Karpas-422 (cell line): ENCODE measurements around the gene LARGE1. TPM values are rescaled to one million over a fixed set of nuclear protein-coding genes. Genes with fewer than 3 reads are reported as not detected.

ENCODE experiments used
- DNase-seq: peaks from one replicate; pipeline ENCODE4 v3.0.0-alpha.2; 2015
- H2AFZ ChIP-seq: fragments of 200-600 bp; sonication (generic); 2 replicates; pipeline ENCODE4 v1.6.1; 2014; ENCODE audit warnings: antibody characterized with exemption, low read length, mixed read lengths
- H3K27ac ChIP-seq: fragments of 200-600 bp; sonication (generic); 2 replicates; pipeline ENCODE4 v1.5.1; 2014; ENCODE audit warnings: mild to moderate bottlenecking, low read length, moderate library complexity
- H3K27me3 ChIP-seq: fragments of 200-600 bp; sonication (generic); 2 replicates; pipeline ENCODE4 v1.6.1; 2014; ENCODE audit warnings: low read length, mixed read lengths
- H3K36me3 ChIP-seq: fragments of 200-600 bp; sonication (generic); 2 replicates; pipeline ENCODE4 v1.6.1; 2014; ENCODE audit warnings: low read length, mixed read lengths; ENCODE audit not compliant: insufficient read depth
- H3K4me1 ChIP-seq: fragments of 200-600 bp; sonication (generic); 2 replicates; pipeline ENCODE4 v1.6.1; 2014; ENCODE audit warnings: mild to moderate bottlenecking, low read length, mixed read lengths
- H3K4me2 ChIP-seq: fragments of 200-600 bp; sonication (generic); 2 replicates; pipeline ENCODE4 v1.6.1; 2014; ENCODE audit warnings: low read length, low read depth, mild to moderate bottlenecking; ENCODE audit not compliant: poor library complexity, severe bottlenecking
- H3K4me3 ChIP-seq: fragments of 200-600 bp; sonication (generic); 2 replicates; pipeline ENCODE4 v1.5.1; 2014; ENCODE audit warnings: mild to moderate bottlenecking, antibody characterized with exemption, low read length, mixed read lengths
- H3K79me2 ChIP-seq: fragments of 200-600 bp; sonication (generic); 2 replicates; pipeline ENCODE4 v1.6.1; 2014; ENCODE audit warnings: mild to moderate bottlenecking, low read length, mixed read lengths
- H3K9ac ChIP-seq: fragments of 200-600 bp; sonication (generic); 2 replicates; pipeline ENCODE4 v1.6.0; 2014; ENCODE audit warnings: low read length
- H3K9me2 ChIP-seq: fragments of 200-600 bp; sonication (generic), shearing (Covaris generic); replicated peaks from 2 replicates; pipeline ENCODE4 v1.6.0; 2014; ENCODE audit warnings: mild to moderate bottlenecking, low read length, moderate library complexity; ENCODE audit not compliant: insufficient read depth
- H3K9me3 ChIP-seq: fragments of 300-700, 200-600 bp; sonication (generic); 2 replicates; pipeline ENCODE4 v1.6.1; 2014; ENCODE audit warnings: low read length, mixed read lengths
- H4K20me1 ChIP-seq: fragments of 200-600 bp; sonication (generic); 2 replicates; pipeline ENCODE4 v1.6.1; 2014; ENCODE audit warnings: mild to moderate bottlenecking, antibody characterized with exemption, low read length, low read depth; ENCODE audit not compliant: insufficient read depth
- total RNA-seq: library from RNA; depleted of rRNA; stranded (reverse); fragments of >200 nt; shearing (Covaris generic); gene quantifications from 2 replicates; pipeline ENCODE4 v1.2.3, GENCODE V29; 2014; ENCODE audit warnings: low replicate concordance

LARGE1 gene
- total RNA-seq, 1 experiment from 2014 or later = 0.15 TPM

DNA sequence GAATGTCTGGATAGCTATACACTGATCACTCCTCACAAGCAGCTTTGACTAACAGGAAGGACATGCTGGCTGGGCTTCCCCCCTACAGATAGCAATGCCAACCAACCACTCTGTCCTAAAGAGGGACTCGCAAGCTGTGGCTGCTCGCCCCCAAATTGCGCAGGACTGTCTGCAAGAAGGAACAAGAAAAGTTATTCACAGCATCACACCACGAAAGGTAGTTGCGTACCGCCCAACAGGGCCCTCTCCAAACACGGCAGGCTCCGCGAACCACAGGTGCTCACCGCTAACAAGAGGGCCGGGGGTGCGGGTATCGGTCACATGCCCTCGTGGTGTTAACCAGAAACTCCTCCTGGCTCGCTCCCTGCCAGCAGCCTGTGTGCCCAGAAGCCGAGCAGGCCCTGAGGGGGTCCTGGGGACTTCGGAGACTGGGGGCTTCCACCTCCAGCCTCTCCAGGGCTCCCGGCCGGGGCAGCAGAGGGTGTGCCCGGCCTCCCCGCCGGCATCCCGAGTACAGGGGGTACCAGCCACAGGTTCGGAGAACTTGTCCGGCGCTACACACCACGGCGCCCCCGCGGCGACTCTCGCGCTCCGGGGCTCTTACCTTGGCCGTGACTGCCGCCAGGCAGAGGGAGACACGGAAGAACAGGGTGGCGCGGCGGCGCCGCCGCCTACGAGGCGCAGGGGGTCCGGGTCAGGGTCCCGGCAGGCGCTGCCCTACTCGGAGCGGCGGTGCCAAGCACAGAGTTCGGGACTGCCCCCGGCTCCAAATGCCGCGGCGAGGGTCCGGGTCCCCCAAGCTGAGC is 682 bp downstream of the LARGE1 start:
- no peaks in the 10 kb centered on the region for H3K79me2 ChIP-seq
- H3K4me1 ChIP-seq = peaks cover 3% of the 10 kb centered on the region; the same call in 1 of the 2 replicates
- H4K20me1 ChIP-seq = no peaks in the 10 kb centered on the region
- no peaks in the 10 kb centered on the region for H3K36me3 ChIP-seq
- no peak overlapping the region for H3K4me2 ChIP-seq
- no peaks in the 10 kb centered on the region for H3K27me3 ChIP-seq
- H3K27ac ChIP-seq = no peak overlapping the region
- no peak for DNase-seq
- H2AFZ ChIP-seq = no peak overlapping the region
- H3K9me3 ChIP-seq = no peaks in the 10 kb centered on the region
- H3K9me2 ChIP-seq = no peaks in the 10 kb centered on the region
- H3K4me3 ChIP-seq = no peak overlapping the region
- H3K9ac ChIP-seq = no peak overlapping the region

DNA sequence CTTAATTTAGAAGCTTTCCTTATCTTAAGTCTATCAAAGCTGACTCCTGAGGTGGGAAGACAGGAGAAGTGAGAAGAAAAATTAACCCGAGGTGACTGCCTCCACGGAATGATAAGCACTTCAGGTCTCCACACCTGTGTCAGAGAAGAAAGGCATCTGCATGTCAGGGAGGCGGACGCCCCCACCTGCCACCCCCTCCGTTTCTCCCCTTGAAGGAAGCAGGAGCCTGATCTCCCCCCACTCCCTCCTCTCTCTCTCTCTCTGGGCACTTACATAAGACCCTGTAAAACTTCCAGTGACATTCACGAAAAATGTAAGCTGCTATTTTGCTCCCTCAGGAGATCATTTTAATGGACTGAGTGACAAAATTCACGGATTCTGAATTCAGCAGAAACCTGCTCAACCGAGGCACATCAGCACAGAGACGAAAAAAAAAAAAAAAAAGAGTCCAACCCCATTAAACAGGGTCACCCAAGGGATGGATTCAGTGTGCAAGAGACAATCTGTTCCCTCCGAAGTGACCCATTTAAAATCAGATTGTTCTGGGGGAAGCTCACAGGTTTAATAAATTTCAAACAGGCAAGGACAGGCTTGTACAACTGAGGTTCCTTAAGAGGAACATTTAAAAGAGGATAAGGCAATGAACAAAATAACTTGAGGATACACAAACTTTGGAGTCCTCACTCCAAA is 1.5 kb downstream of the LARGE1 start:
- Histone ChIP-seq H2AFZ (no peak overlapping the region), H3K9me2 (no peaks in the 10 kb centered on the region), H3K9me3 (no peaks in the 10 kb centered on the region), H3K4me1 (peaks cover 3% of the 10 kb centered on the region; the same call in 1 of the 2 replicates), H3K9ac (no peak overlapping the region), H3K4me2 (no peak overlapping the region), H3K27me3 (no peaks in the 10 kb centered on the region), H3K79me2 (no peaks in the 10 kb centered on the region), H4K20me1 (no peaks in the 10 kb centered on the region), H3K4me3 (no peak overlapping the region), H3K36me3 (no peaks in the 10 kb centered on the region), H3K27ac (no peak overlapping the region)
- no peak for DNase-seq

DNA sequence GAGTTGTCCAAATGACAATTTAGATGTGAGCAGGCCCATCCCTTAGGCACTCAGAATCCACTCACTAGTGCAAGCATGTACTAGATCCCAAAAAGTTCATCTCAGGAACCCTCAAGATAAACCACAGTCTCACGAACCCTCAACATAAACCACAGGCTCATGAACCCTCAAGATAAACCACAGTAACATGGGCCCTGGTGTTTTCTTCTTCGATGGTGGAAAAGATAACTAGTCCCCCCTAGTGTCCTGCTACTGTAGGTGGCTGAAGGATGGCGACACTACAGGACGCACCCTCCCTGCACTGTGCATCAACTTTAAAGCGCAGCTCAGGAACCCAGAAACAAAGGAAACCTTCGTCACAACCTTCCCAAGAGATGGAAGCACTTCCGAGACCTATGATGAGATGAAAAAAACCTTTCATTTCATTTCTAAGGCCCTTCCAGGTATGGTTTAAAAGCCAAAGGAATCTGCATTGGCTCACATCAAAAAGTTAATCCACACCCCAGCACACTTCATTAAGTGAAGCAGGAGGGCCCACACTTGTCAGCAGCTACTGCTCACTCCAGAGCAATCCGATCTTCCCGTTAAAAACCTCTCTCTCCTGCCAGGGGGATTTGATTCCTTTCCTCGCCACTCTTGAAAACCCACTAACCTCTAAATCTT is 2.4 kb downstream of the LARGE1 start:
- DNase-seq = no peak
- no peaks in the 10 kb centered on the region for H3K79me2 ChIP-seq
- no peak overlapping the region for H3K4me3 ChIP-seq
- H3K9me3 ChIP-seq = no peaks in the 10 kb centered on the region
- peaks cover 3% of the 10 kb centered on the region; the same call in 1 of the 2 replicates for H3K4me1 ChIP-seq
- H3K27me3 ChIP-seq = no peaks in the 10 kb centered on the region
- no peak overlapping the region for H3K4me2 ChIP-seq
- H3K9me2 ChIP-seq = no peaks in the 10 kb centered on the region
- no peak overlapping the region for H3K9ac ChIP-seq
- H2AFZ ChIP-seq = no peak overlapping the region
- no peaks in the 10 kb centered on the region for H3K36me3 ChIP-seq
- no peaks in the 10 kb centered on the region for H4K20me1 ChIP-seq
- H3K27ac ChIP-seq = no peak overlapping the region

DNA sequence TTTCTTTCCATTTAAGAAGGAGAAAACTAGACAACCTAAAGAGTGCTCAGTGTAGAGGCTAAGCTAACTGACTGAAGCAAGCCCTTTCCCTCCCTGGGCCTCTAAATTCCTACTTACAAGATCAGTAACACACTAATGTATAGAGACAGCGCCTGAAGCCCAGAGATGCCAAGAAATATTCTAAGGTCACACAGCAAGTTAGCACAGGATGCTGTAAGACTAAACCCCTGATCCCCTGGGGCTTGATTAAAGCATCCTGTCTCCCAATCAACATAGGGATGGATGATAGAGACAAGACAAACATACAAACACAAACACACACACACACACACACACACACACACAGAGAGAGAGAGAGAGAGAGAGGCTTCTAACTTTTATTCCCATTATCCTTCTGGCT is 5.6 kb downstream of the LARGE1 start:
- Histone ChIP-seq H3K4me2 (no peak overlapping the region), H3K79me2 (no peaks in the 10 kb centered on the region), H3K9ac (no peak overlapping the region), H3K9me3 (no peaks in the 10 kb centered on the region), H3K27ac (no peak overlapping the region), H3K4me1 (no peaks in the 10 kb centered on the region), H3K36me3 (no peaks in the 10 kb centered on the region), H3K27me3 (no peaks in the 10 kb centered on the region), H3K9me2 (no peaks in the 10 kb centered on the region), H2AFZ (no peak overlapping the region), H3K4me3 (no peak overlapping the region), H4K20me1 (no peaks in the 10 kb centered on the region)
- no peak for DNase-seq

DNA sequence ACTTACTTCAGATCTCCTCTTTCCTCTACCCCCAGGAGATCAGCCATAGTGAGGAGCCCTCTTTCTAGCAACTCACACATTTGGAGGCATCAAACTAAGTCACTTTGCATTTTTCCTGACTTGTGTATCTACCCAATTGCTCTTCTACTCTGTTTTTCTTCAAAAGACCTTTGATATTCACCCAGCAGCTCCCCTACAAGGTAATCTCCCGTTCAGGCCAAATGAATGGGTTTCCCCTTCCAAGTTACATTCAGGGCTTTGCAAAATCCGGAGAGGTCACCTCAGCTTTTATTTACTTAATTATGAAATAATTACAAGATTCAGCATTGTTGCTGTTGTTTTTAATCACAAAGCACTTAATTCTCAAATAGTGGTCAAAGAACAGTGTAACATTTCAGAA is 6.1 kb downstream of the LARGE1 start:
- no peaks in the 10 kb centered on the region for H3K4me1 ChIP-seq
- H3K27me3 ChIP-seq = no peaks in the 10 kb centered on the region
- H3K9ac ChIP-seq = no peak overlapping the region
- H3K27ac ChIP-seq = no peak overlapping the region
- no peak overlapping the region for H3K4me3 ChIP-seq
- no peaks in the 10 kb centered on the region for H3K9me3 ChIP-seq
- H3K9me2 ChIP-seq = no peaks in the 10 kb centered on the region
- H3K36me3 ChIP-seq = no peaks in the 10 kb centered on the region
- DNase-seq = no peak
- H2AFZ ChIP-seq = no peak overlapping the region
- H4K20me1 ChIP-seq = no peaks in the 10 kb centered on the region
- H3K79me2 ChIP-seq = no peaks in the 10 kb centered on the region
- H3K4me2 ChIP-seq = no peak overlapping the region

DNA sequence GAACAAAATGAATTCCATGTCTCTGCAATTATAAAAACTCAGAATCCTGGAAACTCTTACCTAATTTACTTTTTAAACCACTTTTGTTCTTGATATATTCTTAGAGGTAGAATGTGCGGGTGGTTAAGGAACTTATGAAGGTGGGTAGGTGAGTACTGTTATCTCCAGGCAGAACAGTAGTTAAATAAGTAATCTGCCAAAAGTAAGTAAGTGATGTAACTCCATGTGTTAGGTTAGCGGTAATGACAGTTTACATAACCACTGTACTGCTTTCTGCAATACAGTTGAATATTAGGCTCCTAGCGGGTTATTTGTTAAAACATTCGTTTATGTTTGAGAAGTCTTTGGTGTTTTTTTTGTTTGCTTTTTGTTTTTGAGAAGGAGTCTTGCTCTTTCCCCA is 7.1 kb downstream of the LARGE1 start:
- Histone ChIP-seq H2AFZ (no peak overlapping the region), H3K27ac (no peak overlapping the region), H3K79me2 (no peaks in the 10 kb centered on the region), H3K4me2 (no peak overlapping the region), H3K36me3 (no peaks in the 10 kb centered on the region), H3K4me1 (no peaks in the 10 kb centered on the region), H3K9me3 (no peaks in the 10 kb centered on the region), H3K27me3 (no peaks in the 10 kb centered on the region), H4K20me1 (no peaks in the 10 kb centered on the region), H3K4me3 (no peak overlapping the region), H3K9me2 (no peaks in the 10 kb centered on the region), H3K9ac (no peak overlapping the region)
- DNase-seq = no peak

DNA sequence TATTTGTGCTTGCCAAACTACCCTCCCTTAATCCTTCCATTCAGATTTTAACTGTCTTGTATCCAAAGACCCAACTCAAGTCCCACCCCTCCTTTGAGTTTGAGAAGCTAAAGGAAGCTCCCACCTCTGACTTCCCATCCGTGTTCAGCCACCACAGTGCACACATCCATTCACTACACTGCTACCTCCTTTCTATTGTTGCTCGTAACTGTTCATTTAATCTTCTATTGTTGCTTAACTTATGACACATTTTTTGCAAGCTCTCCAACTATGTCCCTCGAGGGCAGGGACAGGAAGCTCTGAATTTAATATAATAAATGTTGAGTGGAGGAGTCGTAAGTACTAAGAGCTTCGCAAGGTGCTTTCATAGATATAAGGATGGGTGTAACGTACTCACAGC is 10.4 kb downstream of the LARGE1 start:
- H4K20me1 ChIP-seq = no peaks in the 10 kb centered on the region
- no peaks in the 10 kb centered on the region for H3K4me1 ChIP-seq
- H3K4me2 ChIP-seq = no peak overlapping the region
- no peak overlapping the region for H3K27ac ChIP-seq
- no peak overlapping the region for H3K4me3 ChIP-seq
- no peaks in the 10 kb centered on the region for H3K27me3 ChIP-seq
- peak; percentile 16 for DNase-seq
- H3K9ac ChIP-seq = no peak overlapping the region
- H3K79me2 ChIP-seq = no peaks in the 10 kb centered on the region
- H3K36me3 ChIP-seq = no peaks in the 10 kb centered on the region
- H3K9me2 ChIP-seq = no peaks in the 10 kb centered on the region
- no peaks in the 10 kb centered on the region for H3K9me3 ChIP-seq
- H2AFZ ChIP-seq = no peak overlapping the region

DNA sequence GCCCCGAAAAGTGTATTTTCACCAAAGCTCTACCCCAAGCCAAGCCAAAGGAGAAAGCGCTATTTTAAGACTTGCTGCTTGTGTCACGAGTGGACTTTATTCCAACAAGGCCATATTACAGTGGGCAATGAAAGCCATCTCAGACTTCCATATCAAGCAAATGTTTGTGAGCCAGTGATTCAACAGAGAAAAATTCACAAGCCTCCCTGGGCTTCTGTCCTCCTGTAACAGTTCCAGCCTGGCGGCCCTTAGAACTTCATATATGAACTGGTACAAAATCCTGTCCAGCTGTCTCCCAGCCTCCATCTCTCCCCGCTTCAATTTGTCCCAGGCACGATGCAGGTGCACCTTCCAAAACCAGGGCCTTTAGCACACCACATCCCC is 11.2 kb downstream of the LARGE1 start:
- H3K4me3 ChIP-seq = no peak overlapping the region
- no peak overlapping the region for H3K4me2 ChIP-seq
- H2AFZ ChIP-seq = no peak overlapping the region
- no peaks in the 10 kb centered on the region for H3K9me2 ChIP-seq
- H3K4me1 ChIP-seq = no peaks in the 10 kb centered on the region
- no peaks in the 10 kb centered on the region for H3K79me2 ChIP-seq
- H3K9me3 ChIP-seq = no peaks in the 10 kb centered on the region
- H3K36me3 ChIP-seq = no peaks in the 10 kb centered on the region
- no peak overlapping the region for H3K27ac ChIP-seq
- H3K9ac ChIP-seq = no peak overlapping the region
- DNase-seq = no peak
- H4K20me1 ChIP-seq = no peaks in the 10 kb centered on the region
- no peaks in the 10 kb centered on the region for H3K27me3 ChIP-seq
